Left ventricle myocardium superior (tissue), 1 donor: ENCODE data around the gene DDIT4. TPM values are rescaled to one million over a fixed set of nuclear protein-coding genes. Genes with fewer than 3 reads are reported as not detected.
A peak's percentile ranks its signal among the peaks of the same experiment; 100 is the strongest.
"Not testable (repeated sequence)": the region's sequence is repeated elsewhere in the genome, so short reads cannot be mapped to it uniquely, and the experiment has no call there.

Source experiments
- ATAC-seq: fragments of 200-7000 bp; cut with Tn5 transposase; one replicate; pipeline ENCODE4 v1.9.1; 2020; ENCODE audit warnings: mild to moderate bottlenecking, moderate library complexity
- DNase-seq: peaks from one replicate; pipeline ENCODE4 v3.0.0-alpha.2; 2020
- intact Hi-C: fragments of 100-400 bp; cut with micrococcal nuclease; formaldehyde crosslinking; loops from one replicate; pipeline ENCODE4 v1.11.0; 2022
- total RNA-seq: library from RNA; stranded (reverse); fragmentation: NEBNext Ultra II Directional; extraction: Animal tissue kit (Norgen Biotek cat#: 25700); gene quantifications from one replicate; pipeline ENCODE4 v1.2.1, GENCODE V29; 2021
- donor health status: DM: no; HTN: yes; CAD: no; lungs with severe emphysema.

The DDIT4 gene
- total RNA-seq, 1 donor from 2014 or later = 64.2 TPM

DNA sequence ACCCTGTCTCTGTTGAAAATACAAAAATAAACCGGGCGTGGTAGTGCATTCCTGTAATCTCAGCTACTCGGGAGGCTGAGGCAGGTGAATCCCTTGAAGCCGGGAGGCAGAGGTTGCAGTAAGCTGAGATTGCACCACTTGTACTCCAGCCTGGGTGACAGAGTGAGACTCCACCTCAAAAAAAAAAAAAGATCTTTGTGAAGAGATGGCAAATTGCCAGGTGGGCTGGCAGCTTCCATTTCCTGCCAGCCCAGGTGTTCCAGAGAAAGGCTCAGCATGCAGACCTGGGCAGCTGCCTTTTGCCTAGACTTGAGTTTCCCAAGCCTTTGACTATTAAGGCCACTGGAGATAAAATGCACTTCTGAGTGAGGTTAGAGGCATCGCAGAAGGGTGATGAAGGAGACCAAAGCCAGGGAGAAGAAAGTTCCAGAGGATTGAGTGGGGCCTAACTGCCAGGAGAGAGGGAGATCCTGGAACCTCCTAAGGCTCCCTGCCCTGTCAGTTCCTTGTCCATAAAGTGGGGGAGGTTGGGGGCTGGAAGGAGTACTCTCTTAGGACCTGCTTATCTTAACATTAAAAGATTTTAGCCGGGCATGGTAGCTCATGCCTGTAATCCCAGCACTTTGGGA is 10.0 kb upstream of the DDIT4 start:
- intact Hi-C loops = no loop called here
- no peak for DNase-seq
- no peak for ATAC-seq

DNA sequence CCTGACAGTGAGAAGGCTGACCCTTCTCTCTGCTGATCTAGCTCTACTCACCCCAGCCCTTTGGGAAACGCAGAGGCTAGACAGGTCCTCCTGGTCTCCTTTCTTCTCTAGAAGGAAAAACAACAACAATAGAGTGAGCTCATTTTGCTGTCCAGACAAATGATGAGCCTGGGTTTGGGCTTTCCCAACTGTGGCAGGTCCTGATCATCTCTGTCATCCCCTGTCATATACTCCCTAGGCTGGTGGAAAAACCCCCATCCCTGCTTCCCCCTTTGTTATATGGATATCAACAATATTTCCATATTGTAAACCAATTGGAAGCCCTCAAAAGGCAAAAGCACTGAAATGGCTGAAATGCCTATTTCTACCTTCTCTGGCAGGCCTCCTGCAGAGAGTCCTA is 9.2 kb upstream of the DDIT4 start:
- DNase-seq = no peak
- ATAC-seq = no peak
- intact Hi-C loops = no loop called here

DNA sequence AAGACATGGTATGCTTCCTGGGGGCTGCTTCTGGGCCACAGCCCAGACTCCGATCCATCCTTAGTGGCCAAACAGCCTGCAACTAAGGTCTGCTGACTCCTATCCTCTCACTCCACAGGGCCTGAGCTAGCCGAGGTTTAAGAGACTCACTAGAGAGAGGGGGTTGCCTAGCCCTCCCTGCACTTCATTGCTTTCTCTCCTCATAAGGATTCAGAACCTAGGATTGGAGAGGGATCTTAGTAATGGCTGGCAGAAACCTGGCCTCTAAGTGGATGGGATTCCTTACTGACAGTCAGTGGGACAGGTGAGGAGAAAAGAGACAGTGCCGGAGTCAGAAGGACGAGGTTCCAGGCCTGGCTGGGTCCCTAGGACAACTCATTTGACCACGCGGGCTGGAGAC is 8.2 kb upstream of the DDIT4 start:
- intact Hi-C loops = no loop called here
- no peak for ATAC-seq
- DNase-seq = no peak

DNA sequence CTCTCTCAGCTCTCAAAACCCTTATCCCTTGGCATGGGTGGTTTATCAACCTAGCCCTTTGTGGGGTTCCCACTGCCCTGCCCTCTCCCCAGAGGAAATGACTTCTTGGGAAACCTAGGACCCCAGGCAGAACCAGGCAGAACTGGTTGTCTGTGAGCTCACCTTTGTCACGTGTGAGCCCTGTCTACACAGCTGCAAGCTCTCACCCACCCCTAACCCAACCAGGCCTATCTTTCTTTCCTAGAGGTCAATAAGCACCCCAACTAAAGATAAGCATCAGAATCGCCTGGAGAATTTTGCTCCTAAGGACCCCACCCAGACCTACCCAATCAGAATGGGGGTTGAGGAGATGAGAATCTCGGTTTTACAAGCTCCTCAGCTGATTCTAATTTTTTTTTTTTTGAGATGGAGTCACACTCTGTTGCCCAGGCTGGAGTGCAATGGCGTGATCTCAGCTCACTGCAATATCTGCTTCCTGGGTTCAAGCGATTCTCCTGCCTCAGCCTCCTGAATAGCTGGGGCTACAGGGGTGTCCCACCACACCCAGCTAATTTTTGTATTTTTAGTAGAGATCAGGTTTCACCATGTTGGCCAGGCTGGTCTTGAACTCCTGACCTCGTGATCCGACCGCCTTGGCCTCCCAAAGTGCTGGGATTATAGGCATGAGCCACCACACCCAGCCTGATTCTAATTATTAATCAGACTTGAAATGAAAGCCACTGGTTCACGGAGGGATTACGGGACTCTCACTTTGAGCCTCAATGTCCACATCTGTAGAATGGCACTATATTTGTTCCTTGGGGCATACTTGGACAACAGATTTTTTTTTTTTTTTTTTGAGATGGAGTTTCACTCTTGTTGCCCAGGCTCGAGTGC is 7.5 kb upstream of the DDIT4 start:
- no peak for DNase-seq
- ATAC-seq = no peak
- intact Hi-C loops = no loop called here

DNA sequence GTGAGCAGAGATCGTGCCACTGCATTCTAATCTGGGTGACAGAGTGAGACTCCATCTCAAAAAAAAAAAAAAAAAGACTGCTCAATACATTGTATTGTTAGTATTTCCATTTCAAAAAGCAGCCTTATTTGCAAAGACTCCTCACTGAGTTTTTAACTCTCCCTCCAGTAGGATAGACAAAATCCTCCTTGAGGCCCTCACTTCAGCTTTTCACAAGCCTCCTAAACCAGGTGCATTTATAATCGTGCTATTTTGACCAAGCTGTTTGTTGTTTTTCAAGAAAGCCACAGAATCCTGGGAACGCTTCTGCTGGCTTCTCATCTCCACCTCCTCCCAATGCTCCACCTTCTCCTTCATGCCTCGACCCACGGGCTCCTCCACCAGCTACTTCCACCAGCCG is 6.3 kb upstream of the DDIT4 start:
- ATAC-seq (no peak), DNase-seq (no peak)
- intact Hi-C loops = no loop called here

DNA sequence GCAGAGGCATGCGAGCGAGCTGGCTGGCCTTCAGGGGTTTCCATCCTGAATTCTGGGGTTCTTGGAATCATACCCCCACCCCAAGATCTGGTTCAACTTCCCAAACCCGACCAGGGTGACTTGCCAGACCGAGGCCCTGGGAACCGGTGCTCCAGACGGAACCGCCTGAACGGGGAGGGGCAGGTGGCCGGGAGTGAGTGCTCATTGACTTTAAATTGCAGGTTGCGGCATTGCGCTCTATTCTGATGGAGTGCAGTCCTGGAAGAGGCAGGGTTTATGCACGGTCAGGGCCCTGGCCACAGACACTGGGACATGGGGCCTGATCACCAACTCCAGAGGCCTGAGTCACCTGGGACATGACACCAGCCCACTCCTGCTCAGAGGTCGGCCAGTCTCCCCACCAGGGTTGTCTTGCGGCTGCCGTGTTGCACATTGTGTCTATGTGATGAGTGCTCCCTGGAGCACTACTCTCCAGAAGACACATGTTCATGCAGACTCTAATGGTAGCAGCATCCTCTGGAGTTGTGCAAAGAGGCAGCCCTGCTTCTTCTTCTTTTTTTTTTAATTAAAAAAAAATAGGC is 5.8 kb upstream of the DDIT4 start:
- intact Hi-C loops = no loop called here
- ATAC-seq = no peak
- no peak for DNase-seq

DNA sequence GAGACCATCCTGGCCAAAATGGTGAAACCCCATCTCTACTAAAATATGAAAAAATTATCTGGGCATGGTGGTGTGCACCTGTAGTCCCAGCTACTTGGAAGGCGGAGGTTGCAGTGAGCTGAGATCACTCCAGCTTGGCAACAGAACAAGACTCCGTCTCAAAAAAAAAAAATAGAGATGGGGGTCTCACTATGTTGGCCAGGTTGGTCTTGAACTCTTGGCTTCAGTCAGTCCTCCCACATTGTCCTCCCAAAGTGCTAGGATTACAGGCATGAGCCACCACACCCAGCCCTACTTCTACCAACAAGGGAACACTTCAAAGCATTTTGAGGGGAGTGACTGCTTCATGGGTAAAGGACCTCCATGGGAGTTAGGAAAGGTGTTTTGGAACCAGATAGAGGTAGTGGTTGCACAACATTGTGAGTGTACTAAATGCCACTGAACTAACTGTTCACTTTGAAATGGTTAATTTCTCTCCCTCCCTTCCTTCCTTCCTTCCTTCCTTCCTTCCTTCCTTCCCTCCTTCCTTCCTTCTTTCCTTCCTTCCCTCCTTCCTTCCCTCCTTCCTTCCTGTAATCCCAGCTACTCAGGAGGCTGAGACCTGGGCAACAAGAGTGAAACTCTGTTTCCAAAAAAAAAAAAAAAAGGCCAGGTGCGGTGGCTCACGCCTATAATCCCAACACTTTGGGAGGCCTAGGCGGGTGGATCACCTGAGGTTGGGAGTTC is 5.1 kb upstream of the DDIT4 start:
- DNase-seq, intact Hi-C loops, ATAC-seq: not testable (repeated sequence)

DNA sequence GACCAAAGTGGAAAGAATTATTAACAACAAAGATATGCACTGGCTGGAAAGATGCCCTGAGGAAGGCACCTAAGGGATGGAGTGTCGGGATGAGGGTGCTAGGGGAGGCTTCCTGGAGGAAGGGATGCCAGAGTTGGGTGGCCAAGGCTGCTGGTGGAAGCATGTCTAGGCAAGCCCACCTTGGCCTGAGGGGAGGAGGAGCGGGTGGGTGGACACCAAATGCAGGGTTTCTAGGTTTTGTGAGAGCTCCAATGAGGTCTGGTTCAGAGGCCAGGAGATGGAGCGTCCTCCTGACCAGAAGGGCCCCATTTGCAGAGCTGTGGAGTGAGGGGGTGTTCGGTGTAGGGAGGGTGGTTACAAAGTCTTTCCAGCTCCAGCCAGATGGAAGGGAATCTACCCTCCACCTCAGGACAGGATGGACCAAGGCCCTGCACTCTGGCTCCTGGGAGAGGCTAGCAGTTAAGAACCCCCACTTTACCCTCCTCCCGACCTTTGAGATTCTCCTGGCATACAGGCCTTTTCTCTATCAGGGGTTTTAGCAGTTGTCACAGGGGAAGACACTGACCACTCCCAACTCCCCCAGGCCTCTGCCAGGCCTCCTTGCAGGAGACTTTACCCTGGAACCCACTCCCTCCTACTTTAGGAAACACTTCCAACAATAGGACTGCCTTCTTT is 3.0 kb upstream of the DDIT4 start:
- intact Hi-C loops = loop anchor here (10.0 kb wide), 1 partner anchor 54 kb away; no protein-coding TSS in a partner anchor
- DNase-seq (no peak), ATAC-seq (no peak)

DNA sequence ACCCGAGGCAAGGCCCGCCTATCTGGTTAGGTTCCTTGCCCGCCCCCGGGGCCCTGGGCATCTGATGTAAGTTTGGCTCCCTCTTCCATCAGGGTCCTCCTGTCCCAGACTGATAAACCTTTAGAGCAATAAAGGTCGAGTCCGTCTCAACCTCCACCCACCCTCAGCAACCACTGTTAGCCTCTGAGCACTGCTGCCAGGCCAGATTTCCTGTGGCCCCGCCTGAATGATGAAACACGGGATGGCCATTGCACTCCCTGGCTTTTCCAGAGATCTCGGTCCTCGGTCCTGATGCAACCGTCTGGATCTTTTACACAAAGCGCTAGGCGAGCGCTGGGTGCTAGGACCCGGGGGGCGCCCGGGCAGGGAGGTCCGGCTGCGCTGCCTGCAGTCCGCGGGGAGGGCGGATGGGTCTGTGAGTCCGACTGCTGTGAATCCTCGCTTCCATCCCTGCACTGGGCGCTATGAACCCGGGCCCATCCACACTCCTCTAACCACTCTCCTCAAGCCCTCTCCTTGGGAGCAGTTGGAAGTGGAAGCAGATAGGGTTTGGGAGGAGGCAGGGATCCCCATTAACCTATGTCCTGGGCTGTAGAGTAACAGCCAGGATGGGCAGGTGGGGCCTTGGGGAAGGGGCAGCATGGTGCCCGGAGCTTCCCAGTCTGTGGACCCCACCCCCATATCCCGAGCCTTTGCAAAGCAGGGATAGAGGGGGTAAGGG is 875 bp upstream of the DDIT4 start:
- intact Hi-C loops = loop anchor here (10.0 kb wide), 1 partner anchor 52 kb away; no protein-coding TSS in a partner anchor
- peak; percentile 74 for ATAC-seq
- peak; percentile 95 for DNase-seq

DNA sequence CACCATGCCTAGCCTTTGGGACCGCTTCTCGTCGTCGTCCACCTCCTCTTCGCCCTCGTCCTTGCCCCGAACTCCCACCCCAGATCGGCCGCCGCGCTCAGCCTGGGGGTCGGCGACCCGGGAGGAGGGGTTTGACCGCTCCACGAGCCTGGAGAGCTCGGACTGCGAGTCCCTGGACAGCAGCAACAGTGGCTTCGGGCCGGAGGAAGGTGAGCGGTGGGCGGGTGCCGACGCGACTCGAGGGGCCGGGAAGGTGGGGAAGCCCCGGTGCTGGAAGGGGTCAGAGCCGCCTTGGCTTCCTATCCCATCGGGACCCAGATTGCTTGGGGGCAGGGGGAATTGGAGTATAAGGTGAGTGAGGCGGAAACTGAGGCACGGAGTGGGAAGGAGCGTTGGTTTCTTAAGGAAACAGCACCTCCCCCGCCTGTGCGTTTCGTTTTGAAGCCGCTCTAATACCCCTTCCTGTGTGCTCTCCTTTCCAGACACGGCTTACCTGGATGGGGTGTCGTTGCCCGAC is 547 bp downstream of the DDIT4 start:
- intact Hi-C loops = loop anchor here (10.0 kb wide), 1 partner anchor 51 kb away; no protein-coding TSS in a partner anchor
- peak; percentile 1 for ATAC-seq
- DNase-seq = no peak

DNA sequence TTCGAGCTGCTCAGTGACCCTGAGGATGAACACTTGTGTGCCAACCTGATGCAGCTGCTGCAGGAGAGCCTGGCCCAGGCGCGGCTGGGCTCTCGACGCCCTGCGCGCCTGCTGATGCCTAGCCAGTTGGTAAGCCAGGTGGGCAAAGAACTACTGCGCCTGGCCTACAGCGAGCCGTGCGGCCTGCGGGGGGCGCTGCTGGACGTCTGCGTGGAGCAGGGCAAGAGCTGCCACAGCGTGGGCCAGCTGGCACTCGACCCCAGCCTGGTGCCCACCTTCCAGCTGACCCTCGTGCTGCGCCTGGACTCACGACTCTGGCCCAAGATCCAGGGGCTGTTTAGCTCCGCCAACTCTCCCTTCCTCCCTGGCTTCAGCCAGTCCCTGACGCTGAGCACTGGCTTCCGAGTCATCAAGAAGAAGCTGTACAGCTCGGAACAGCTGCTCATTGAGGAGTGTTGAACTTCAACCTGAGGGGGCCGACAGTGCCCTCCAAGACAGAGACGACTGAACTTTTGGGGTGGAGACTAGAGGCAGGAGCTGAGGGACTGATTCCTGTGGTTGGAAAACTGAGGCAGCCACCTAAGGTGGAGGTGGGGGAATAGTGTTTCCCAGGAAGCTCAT is 1.1 kb downstream of the DDIT4 start:
- intact Hi-C loops = loop anchor here (10.0 kb wide), 1 partner anchor 50 kb away; no protein-coding TSS in a partner anchor
- ATAC-seq = peak; percentile 29
- DNase-seq = peak; percentile 87

DNA sequence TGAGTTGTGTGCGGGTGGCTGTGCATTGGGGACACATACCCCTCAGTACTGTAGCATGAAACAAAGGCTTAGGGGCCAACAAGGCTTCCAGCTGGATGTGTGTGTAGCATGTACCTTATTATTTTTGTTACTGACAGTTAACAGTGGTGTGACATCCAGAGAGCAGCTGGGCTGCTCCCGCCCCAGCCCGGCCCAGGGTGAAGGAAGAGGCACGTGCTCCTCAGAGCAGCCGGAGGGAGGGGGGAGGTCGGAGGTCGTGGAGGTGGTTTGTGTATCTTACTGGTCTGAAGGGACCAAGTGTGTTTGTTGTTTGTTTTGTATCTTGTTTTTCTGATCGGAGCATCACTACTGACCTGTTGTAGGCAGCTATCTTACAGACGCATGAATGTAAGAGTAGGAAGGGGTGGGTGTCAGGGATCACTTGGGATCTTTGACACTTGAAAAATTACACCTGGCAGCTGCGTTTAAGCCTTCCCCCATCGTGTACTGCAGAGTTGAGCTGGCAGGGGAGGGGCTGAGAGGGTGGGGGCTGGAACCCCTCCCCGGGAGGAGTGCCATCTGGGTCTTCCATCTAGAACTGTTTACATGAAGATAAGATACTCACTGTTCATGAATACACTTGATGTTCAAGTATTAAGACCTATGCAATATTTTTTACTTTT is 1.8 kb downstream of the DDIT4 start:
- no peak for ATAC-seq

DNA sequence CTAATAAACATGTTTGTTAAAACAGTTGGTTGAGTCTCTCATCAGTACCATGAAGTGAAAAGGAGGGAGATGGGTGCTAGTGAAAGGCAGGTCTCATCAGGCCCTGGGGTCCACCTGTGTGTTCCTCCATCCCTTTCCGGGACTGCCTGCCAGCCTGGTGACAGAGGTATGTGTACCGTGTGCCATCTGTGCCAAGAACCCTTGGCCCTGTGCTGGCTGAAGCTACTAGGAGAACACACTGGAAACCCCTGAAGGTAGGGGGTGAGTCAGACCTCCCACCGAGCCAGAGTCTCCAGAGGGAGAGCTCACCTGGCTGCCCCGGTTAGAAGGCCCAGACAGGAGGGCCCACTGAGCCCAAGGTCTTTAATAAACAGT is 2.3 kb downstream of the DDIT4 start:
- intact Hi-C loops = loop anchor here (10.0 kb wide), 1 partner anchor 49 kb away; no protein-coding TSS in a partner anchor
- ATAC-seq (no peak), DNase-seq (no peak)

More for the DNA sequence above, 1.8 kb downstream of the DDIT4 start:
- intact Hi-C loops = loop anchor here (10.0 kb wide), 1 partner anchor 49 kb away; no protein-coding TSS in a partner anchor
- peak; percentile 50 for DNase-seq

DNA sequence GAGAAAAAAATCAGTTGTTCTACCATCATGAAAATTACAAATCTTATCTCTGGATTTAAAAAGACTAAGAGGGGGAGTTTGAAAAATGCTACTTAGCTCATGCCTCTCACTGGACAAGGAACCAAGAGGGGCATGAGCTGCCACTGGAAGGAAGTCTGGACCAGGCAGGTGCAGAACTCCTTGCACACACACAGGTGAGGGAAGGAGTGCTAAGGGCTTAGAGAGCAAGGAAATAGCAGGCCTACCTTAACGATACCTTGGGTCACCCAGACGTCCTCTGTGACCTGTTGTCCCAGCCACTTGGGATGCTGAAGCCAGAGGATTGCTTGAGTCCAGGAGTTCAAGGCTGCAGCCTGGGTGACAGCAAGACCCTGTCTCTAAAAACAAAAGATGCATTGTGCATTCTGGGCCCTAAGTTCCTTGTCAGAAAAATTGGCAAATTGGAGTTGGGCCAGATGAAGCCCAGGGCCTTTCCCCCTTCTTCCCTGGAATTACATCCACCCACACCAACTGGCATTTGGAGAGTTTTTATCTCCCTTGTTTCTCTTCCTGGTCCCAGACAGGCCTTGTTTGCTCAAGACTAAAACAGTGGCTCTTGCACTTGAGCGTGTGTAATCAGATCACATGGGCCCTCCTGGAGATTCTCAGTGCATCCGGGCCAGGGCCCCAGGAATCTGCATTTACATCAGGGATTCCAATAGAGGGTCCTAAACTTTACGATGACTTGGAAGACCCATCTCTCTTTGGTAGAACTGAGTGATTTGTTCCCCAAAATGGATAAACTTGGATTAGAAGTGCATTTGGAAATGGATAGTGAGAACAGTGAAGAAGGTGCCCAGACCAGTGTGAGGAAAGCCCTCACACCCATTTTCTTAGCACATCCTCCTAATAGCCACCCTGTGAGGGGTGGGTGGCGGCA is 3.0 kb downstream of the DDIT4 start:
- DNase-seq = no peak
- ATAC-seq = no peak
- intact Hi-C loops = loop anchor here (10.0 kb wide), 1 partner anchor 48 kb away; no protein-coding TSS in a partner anchor

DNA sequence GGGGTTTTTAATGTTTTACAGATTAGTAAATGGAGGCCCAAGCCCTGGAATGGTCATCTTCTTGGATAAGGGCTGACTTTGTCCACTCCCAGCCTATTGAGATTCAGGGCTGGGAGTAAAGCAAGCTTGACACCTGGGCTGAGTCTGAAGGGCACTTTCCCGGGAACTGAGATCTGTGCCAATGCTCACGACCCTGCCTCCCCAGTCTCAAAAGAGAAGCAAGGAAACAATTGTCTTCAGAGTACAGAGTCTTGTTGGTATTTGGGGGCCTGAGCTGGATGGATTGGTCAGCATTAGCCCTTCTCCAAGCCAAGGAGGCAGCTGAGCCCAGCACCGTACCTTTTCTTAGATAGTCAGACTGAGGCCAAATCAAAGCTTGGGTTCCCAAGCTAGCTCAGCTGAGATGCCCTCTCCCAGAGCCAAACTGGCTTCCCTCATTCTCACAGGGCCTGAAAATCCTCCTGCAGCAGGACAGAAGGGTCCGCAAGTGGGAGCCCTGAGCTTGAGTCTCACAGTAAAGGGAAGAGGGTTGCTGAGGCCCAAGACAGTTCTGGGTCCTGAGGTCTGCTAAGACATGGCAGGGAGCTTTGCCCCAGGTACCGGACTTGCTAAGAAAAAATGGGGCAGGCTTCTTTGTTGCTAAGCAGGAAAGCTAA is 3.7 kb downstream of the DDIT4 start:
- DNase-seq = no peak
- intact Hi-C loops = loop anchor here (10.0 kb wide), 1 partner anchor 47 kb away; no protein-coding TSS in a partner anchor
- no peak for ATAC-seq
